Body of pancreas (tissue), 4 donors: ENCODE measurements around the gene GYPC. TPM values are rescaled to one million over a fixed set of nuclear protein-coding genes. Genes with fewer than 3 reads are reported as not detected.
A peak's percentile ranks its signal among the peaks of the same experiment; 100 is the strongest.

Experiments
- ATAC-seq: fragments of 150-250 bp; one replicate; pipeline ENCODE4 v1.9.1; 2016
- DNase-seq, 4 donors: peaks; one replicate each; pipeline ENCODE4 v3.0.0-alpha.2; 2019
- H3K27ac ChIP-seq, 4 donors: fragments of 200-600 bp; sonication (generic); 1 replicate in 3 of 4; 2 replicates in 1 of 4; pipeline versions ENCODE4 v1.5.1 to v1.6.1; 2016 to 2019; ENCODE audit warnings: mild to moderate bottlenecking in 1 of 4, mixed read lengths in 1 of 4, moderate library complexity in 1 of 4
- H3K27me3 ChIP-seq, 2 donors: fragments of 200-600 bp; sonication (generic); one replicate each; pipeline ENCODE4 v1.6.0; 2016; ENCODE audit warnings: mild to moderate bottlenecking in 1 of 2
- H3K36me3 ChIP-seq, 2 donors: fragments of 200-600 bp; sonication (generic); replicated peaks in 1 of 2; 2 replicates each; pipeline ENCODE4 v1.5.1; 2016; ENCODE audit warnings: low read depth in 2 of 2; ENCODE audit not compliant: insufficient read depth in 1 of 2
- H3K4me1 ChIP-seq: fragments of 200-600 bp; sonication (generic); one replicate; pipeline ENCODE4 v1.6.0; 2016
- H3K4me3 ChIP-seq, 2 donors: fragments of 200-600 bp; sonication (generic); 1 replicate in 1 of 2; 2 replicates in 1 of 2; pipeline ENCODE4 v1.5.1; 2016 to 2019
- H3K9me3 ChIP-seq, 3 donors: fragments of 200-600 bp; sonication (generic); 1 replicate in 2 of 3; 2 replicates in 1 of 3; pipeline ENCODE4 v1.5.1; 2016
- CTCF ChIP-seq, 7 experiments: fragments of 450-650 bp in 4 of 7; fragments of 200-600 bp in 3 of 7; sonication (generic) in 3 of 7; IDR thresholded peaks; one replicate each; pipeline ENCODE4 v1.5.1; 2016 to 2019; ENCODE audit warnings: antibody characterized with exemption in 7 of 7
- POLR2A ChIP-seq, 3 donors: fragments of 450-650 bp; IDR thresholded peaks; one replicate each; pipeline ENCODE4 v1.6.1; 2016; ENCODE audit warnings: antibody characterized with exemption in 3 of 3, mild to moderate bottlenecking in 2 of 3
- WGBS, 2 donors: methylation state at CpG; one replicate each; pipeline ENCODE4 v1.1.5; 2017; 5-methylcytosine and 5-hydroxymethylcytosine counted together
- intact Hi-C: fragments of 100-400 bp; cut with DNase I; formaldehyde crosslinking; loops from one replicate; pipeline ENCODE4 v1.15.1; 2023
- total RNA-seq, 2 donors: library from RNA; depleted of rRNA; stranded (reverse); fragments of >200 nt; gene quantifications; one replicate each; pipeline ENCODE4 v1.1.0, GENCODE V29; 2016

GYPC gene
- total RNA-seq, 2 donors from 2014 or later: 26.4 to 28.8 TPM

DNA sequence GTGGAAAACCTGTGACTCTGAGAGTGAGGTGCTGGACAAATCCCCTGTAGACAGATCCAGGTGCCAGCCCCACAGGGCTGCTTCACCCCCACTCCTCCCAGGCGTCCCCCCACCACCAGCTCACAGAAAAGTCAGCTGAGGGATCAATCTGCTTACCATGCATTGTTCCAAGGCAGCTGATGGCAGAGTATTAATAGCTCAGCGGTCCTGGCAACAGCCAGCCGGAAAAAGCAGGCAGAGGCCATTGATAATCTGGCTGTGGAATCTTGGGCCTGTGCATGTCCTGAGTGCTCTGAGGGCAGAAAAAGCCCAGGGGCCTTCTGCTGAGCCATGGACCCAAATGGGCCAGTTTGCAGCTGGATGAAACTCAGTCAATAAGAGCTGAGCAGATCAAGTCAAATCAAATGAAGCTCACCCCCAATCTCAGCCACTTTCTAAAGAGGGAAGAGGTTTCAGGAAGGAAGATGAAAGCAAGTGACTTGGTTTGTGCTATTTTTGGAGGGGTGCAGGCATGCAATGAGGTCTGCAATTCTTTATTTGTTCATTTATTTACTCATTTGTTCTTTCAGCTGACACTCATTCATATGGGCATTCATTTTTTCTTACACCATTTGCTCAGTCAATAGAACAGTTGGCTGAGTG, 63.4 kb downstream of the GYPC start:
- no peaks in the 10 kb centered on the region for H3K27me3 ChIP-seq
- H3K4me3 ChIP-seq: no peak overlapping the region
- 36 to 90% methylated on average over 2 to 3 of the region's 3 CpGs for WGBS, 2 donors
- H3K36me3 ChIP-seq: no peaks in the 10 kb centered on the region
- no peaks in the 10 kb centered on the region for H3K9me3 ChIP-seq
- TF ChIP-seq CTCF (IDR thresholded peaks at IDR 0.05): no peak
- TF ChIP-seq POLR2A (IDR thresholded peaks at IDR 0.05): no peak
- DNase-seq: no peak
- no peak for ATAC-seq
- no peaks in the 10 kb centered on the region for H3K4me1 ChIP-seq
- peak overlapping the region in 1 of 4 donors; percentile 10 for H3K27ac ChIP-seq
- intact Hi-C loops: no loop called here

DNA sequence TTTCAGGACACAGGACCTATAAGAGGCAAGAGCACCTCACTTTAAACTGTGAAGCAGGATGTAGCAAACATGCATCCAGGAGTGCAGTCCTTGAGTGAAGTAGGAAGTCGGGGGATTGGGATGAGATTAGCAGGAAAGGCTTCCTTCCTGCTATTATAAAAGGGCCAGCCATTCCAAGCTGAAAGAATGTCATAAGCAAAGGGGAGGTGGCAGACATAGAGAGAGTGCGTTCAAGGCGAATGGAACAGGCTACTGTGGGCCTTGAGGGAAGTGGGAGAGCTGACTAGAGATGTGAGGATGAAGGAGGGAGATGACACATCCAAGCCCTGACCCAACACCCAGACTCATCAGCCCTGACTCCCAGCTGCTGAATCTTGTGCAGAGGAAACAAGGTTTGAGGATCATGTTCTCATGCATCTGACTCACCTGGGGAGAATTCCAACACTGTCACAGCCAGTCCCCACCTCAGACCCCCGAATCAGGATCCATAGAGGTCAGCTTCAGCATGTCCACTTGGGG, 63.9 kb downstream of the GYPC start:
- H3K4me1 ChIP-seq: no peaks in the 10 kb centered on the region
- no peak overlapping the region for H3K4me3 ChIP-seq
- no peaks in the 10 kb centered on the region for H3K9me3 ChIP-seq
- no peak for DNase-seq
- no peak for ATAC-seq
- TF ChIP-seq POLR2A (IDR thresholded peaks at IDR 0.05) (no peak), CTCF (IDR thresholded peaks at IDR 0.05) (no peak)
- H3K36me3 ChIP-seq: no peaks in the 10 kb centered on the region
- 50 to 52% methylated on average over 4 of the region's 4 CpGs for WGBS, 2 donors
- no peaks in the 10 kb centered on the region for H3K27me3 ChIP-seq
- intact Hi-C loops: no loop called here
- peak overlapping the region in 1 of 4 donors; percentile 10 for H3K27ac ChIP-seq

DNA sequence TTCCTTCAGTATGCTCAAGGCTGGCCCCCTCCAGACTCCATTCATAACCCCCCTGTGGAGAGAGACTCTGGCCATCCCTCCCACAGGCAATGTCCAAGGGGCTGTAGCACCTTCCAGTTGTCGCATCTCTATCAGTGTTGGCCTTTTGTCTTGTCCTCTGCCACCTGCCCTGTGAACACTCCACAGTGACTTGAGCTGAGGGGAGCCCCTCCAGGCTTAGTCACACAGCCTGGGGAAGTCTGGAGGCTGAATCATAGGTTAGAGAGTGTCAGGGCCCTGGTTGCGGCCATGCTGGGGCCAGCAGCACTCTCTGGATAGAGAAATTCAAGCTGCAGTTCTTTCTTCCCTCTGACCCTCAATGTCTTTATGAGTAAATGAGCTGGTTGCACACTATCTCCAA, 64.7 kb downstream of the GYPC start:
- TF ChIP-seq POLR2A (IDR thresholded peaks at IDR 0.05): no peak
- TF ChIP-seq CTCF (IDR thresholded peaks at IDR 0.05): no peak
- H3K4me1 ChIP-seq: no peaks in the 10 kb centered on the region
- 95 to 100% methylated on average over 2 of the region's 2 CpGs for WGBS, 2 donors
- intact Hi-C loops: no loop called here
- ATAC-seq (no peak), DNase-seq (no peak)
- no peaks in the 10 kb centered on the region for H3K27me3 ChIP-seq
- H3K27ac ChIP-seq: no peak overlapping the region
- peaks cover 0 to 7% (median 0%) of the 10 kb centered on the region in 3 donors for H3K9me3 ChIP-seq
- H3K36me3 ChIP-seq: no peaks in the 10 kb centered on the region
- no peak overlapping the region for H3K4me3 ChIP-seq

GRCh38 chr2:126722081-126722480, 66.1 kb downstream of the GYPC start:
- peaks cover 0 to 7% (median 0%) of the 10 kb centered on the region in 3 donors for H3K9me3 ChIP-seq

More at GRCh38 chr2:126722081-126722480, 66.1 kb downstream of the GYPC start:
- Histone ChIP-seq H3K36me3 (no peaks in the 10 kb centered on the region), H3K4me3 (no peak overlapping the region), H3K4me1 (no peaks in the 10 kb centered on the region), H3K27me3 (no peaks in the 10 kb centered on the region), H3K27ac (no peak overlapping the region)
- intact Hi-C loops: no loop called here
- 63 to 65% methylated on average over 2 of the region's 2 CpGs for WGBS, 2 donors
- DNase-seq (no peak), ATAC-seq (no peak)
- TF ChIP-seq CTCF (IDR thresholded peaks at IDR 0.05): no peak
- TF ChIP-seq POLR2A (IDR thresholded peaks at IDR 0.05): no peak
